ENCODE results near the gene PNPLA2.

- TF ChIP-seq CTCF (conservative IDR thresholded peaks at IDR 0.05; ENCODE audit: low read depth, low read length) (no peak), EZH2phosphoT487 (IDR thresholded peaks at IDR 0.05; ENCODE audit: borderline replicate concordance, low read length) (no peak), EZH2 (IDR thresholded peaks at IDR 0.05; ENCODE audit: low read length, unreplicated experiment) (no peak)
These were observed 49.2 kb downstream of the PNPLA2 start for GRCh38 chr11:867856-868358.

All from PC-3 (cell line).